Measurements from ENCODE around the gene ABLIM2. TPM values are rescaled to one million over a fixed set of nuclear protein-coding genes. Genes with fewer than 3 reads are reported as not detected.

Gene ABLIM2
- total RNA-seq (2021; fragmentation: NEBNext Ultra II Directional; extraction: Animal tissue kit (Norgen Biotek cat#: 25700)), result 2.8 and 3.0 TPM in 2 replicates
- 3.0 TPM in 2 replicates for polyA plus RNA-seq (2011; rRNA removed)
- 3.6 TPM for polyA plus RNA-seq (2011; cell fraction: cytosol; rRNA removed)
- polyA plus RNA-seq (2011; cell fraction: nucleus; rRNA removed), result 5.9 TPM
- 2.9 to 4.0 TPM (median 3.3 TPM) in 4 replicates for polyA plus RNA-seq (2012, experiment 1 of 2)
- 2.2 TPM for polyA plus RNA-seq (2012, experiment 2 of 2)
- polyA plus RNA-seq (2013, experiment 1 of 2), result 0.95 TPM
- 1.2 TPM for polyA plus RNA-seq (2013, experiment 2 of 2)
- 2.7 and 4.9 TPM in 2 replicates for polyA minus RNA-seq (2011; rRNA and poly(A)+ RNA removed)
- polyA minus RNA-seq (2011; cell fraction: cytosol; rRNA and poly(A)+ RNA removed), result 1.2 TPM
- polyA minus RNA-seq (2011; cell fraction: nucleus; rRNA and poly(A)+ RNA removed), result 9.1 TPM
- long read RNA-seq, experiment 1, partial matches to known transcripts, result 0 of 3 reads
- long read RNA-seq, experiment 1, other reads (novel, unspliced or antisense), result 3 of 3 reads
- long read RNA-seq, experiment 2, result 0 reads

DNA sequence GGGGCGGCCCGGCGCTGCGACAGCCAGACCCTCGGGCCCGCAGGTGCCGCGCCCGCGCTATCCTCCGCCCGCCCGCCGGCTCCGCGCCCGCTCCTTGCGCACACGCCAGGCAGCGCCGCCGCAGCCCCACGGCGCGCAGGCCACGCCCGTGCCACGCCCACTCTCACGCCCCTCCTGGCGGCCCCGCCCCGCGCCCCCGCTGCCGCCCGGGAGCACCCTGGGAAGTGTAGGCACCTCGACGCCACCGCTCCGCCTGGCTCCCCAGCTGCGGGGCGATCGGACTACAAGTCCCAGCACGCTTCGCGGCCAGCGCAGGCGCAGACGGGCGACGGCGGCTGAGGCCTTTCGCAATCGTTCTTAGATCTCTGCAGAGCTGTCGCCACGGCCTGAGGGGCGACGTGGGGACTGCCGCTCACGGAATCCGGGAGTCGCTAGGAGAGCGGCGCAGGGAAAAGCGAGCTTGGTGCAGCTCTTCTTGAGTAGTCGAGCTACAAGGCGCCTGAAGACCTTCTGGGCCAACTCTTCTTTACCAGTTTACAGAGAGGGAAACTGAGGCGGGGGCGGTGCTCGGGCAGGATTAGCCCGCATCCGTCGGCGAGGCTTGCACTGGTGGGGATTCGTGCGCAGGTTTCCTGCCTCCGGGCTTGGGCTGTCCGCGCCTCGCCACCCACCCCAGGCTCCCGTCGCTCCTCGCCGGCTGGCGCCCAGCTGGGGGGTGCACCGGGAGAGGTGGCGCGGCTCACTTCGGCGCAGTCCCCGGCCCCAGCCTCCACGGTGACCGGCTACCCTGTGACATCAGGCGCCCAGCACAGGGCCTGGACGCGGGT is at the start of gene ABLIM2:
Gene ABLIM2, minus strand, starts transcription at position 104 of the 827 bp plus-strand sequence. CDS start 124 bp downstream, outside the sequence.
- peaks cover 3 to 7% of the 10 kb centered on the region in 2 experiments for H4K20me1 ChIP-seq (replicated peaks in 1 of 2; ENCODE audit: control insufficient read depth in 1 of 2, insufficient read depth in 2 of 2, low read length in 2 of 2)
- no peak within 1 kb of the TSS for H2BK120ac ChIP-seq (replicated peaks; ENCODE audit: low read depth, low read length)
- no peak within 1 kb of the TSS for H3K14ac ChIP-seq (ENCODE audit: insufficient read length)
- ChIA-PET POLR2A (ENCODE audit: partially characterized antibody) (interaction anchor here (1.4 kb wide), 1 partner anchor 11 kb away, joined by 3 read pairs; no protein-coding TSS in a partner anchor), CTCF (ENCODE audit: partially characterized antibody) (interaction anchor here (0.7 to 2.3 kb wide), 7 partner anchors 10 to 37 kb away, joined by 3 to 14 read pairs (median 5); no protein-coding TSS in a partner anchor)
- FAIRE-seq (no peak), DNase-seq (ENCODE audit: low read depth in 1 of 2, low spot score in 2 of 2) (peak; percentile 91 to 99)
- H2BK5ac ChIP-seq (ENCODE audit: low read depth, low read length), result no peak within 1 kb of the TSS
- H2BK12ac ChIP-seq (ENCODE audit: low read depth, low read length), result no peak within 1 kb of the TSS
- H3K9ac ChIP-seq (replicated peaks in 1 of 4; ENCODE audit: extremely low read depth in 1 of 4, low read depth in 3 of 4, low read length in 3 of 4), result no peak within 1 kb of the TSS
- H3K36me3 ChIP-seq (ENCODE audit: control insufficient read depth in 2 of 4, insufficient read depth in 4 of 4, low read length in 3 of 4), result no peaks in the 10 kb centered on the region
- peaks cover 14% of the 10 kb centered on the region; the same call in 1 of the 2 replicates for H3K23me2 ChIP-seq (ENCODE audit: low read depth, low read length)
- peak within 1 kb of the TSS; percentile 69 for H3K56ac ChIP-seq (replicated peaks; ENCODE audit: insufficient read length, low read depth, low read length)
- H3K27ac ChIP-seq (ENCODE audit: low read depth, low read length), result no peak within 1 kb of the TSS
- peak within 1 kb of the TSS; percentile 63 to 75 (median 72) for H3K4me3 ChIP-seq (ENCODE audit: extremely low read depth in 1 of 4, insufficient read depth in 2 of 4, low read depth in 3 of 4, low read length in 4 of 4)
- H3K4me2 ChIP-seq (ENCODE audit: insufficient read depth in 1 of 2, low read depth in 2 of 2, low read length in 2 of 2), result peak within 1 kb of the TSS; percentile 90 to 97
- H2BK20ac ChIP-seq (ENCODE audit: low read length), result no peak within 1 kb of the TSS
- H3K4me1 ChIP-seq (replicated peaks in 1 of 4; ENCODE audit: control insufficient read depth in 3 of 4, insufficient read depth in 4 of 4, low read length in 3 of 4), result peaks cover 0 to 5% (median 2%) of the 10 kb centered on the region in 4 experiments; a peak in 4 of 7 replicates
- WGBS, 2 experiments (ENCODE audit: extremely low coverage in 1 of 2, insufficient coverage in 1 of 2, insufficient read length in 1 of 2, insufficient replicate concordance in 2 of 2, low coverage in 1 of 2, low lambda C conversion rate in 2 of 2, missing lambda C conversion rate in 1 of 2), result 5% methylated on average over 56 of the region's 96 CpGs; no CpG with 5 or more reads in 1 of the 2 experiments
- H2AK5ac ChIP-seq (ENCODE audit: low read depth, low read length), result no peak within 1 kb of the TSS
- H3K79me2 ChIP-seq (ENCODE audit: control insufficient read depth in 1 of 2, insufficient read depth in 2 of 2, low read length in 2 of 2), result no peaks in the 10 kb centered on the region
- H3K23ac ChIP-seq (ENCODE audit: insufficient read length), result no peak within 1 kb of the TSS
- no peaks in the 10 kb centered on the region for H3K79me1 ChIP-seq (ENCODE audit: low read depth, low read length)
- H4K91ac ChIP-seq (replicated peaks; ENCODE audit: insufficient read length, low read length), result no peak within 1 kb of the TSS
- H2BK15ac ChIP-seq (ENCODE audit: low read length), result no peak within 1 kb of the TSS
- peak within 1 kb of the TSS; percentile 82 for H4K8ac ChIP-seq (ENCODE audit: extremely low read depth, insufficient read depth, low read length)
- no peaks in the 10 kb centered on the region for H3K9me3 ChIP-seq (ENCODE audit: insufficient read depth in 2 of 2, low read depth in 1 of 2, low read length in 1 of 2)
- no peak within 1 kb of the TSS; the same call in 1 of the 2 replicates for H3K18ac ChIP-seq (ENCODE audit: extremely low read depth, low read length)
- H2AFZ ChIP-seq (ENCODE audit: low read length), result peak within 1 kb of the TSS; percentile 85; the same call in 1 of the 2 replicates
- peaks cover 6 to 43% (median 30%) of the 10 kb centered on the region in 4 experiments for H3K27me3 ChIP-seq (replicated peaks in 1 of 4; ENCODE audit: control insufficient read depth in 3 of 4, extremely low read depth in 1 of 4, insufficient read depth in 3 of 4, low read length in 3 of 4)
- no peak within 1 kb of the TSS for H4K5ac ChIP-seq (ENCODE audit: insufficient read length, low read depth, low read length)
- H3K4ac ChIP-seq (replicated peaks; ENCODE audit: insufficient read length, low read depth, low read length), result no peak within 1 kb of the TSS
- TF ChIP-seq SRF (IDR thresholded peaks at IDR 0.05; ENCODE audit: low read depth, low read length), result no peak
- TF ChIP-seq CREB1 (IDR thresholded peaks at IDR 0.05), result peak; percentile 54; the same call in 1 of the 2 replicates
- 0 out of 2 replicates have a peak, but pooled peaks have one; percentile 38 for TF ChIP-seq SP4 (IDR thresholded peaks at IDR 0.05; ENCODE audit: low read length)
- TF ChIP-seq, protein P1, sequence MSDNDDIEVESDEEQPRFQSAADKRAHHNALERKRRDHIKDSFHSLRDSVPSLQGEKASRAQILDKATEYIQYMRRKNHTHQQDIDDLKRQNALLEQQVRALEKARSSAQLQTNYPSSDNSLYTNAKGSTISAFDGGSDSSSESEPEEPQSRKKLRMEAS (IDR thresholded peaks at IDR 0.05), result peak; percentile 46; the same call in 1 of the 2 replicates
- peak; percentile 22 for TF ChIP-seq ASH2L (IDR thresholded peaks at IDR 0.05; ENCODE audit: low read length)
- TF ChIP-seq, protein P2, sequence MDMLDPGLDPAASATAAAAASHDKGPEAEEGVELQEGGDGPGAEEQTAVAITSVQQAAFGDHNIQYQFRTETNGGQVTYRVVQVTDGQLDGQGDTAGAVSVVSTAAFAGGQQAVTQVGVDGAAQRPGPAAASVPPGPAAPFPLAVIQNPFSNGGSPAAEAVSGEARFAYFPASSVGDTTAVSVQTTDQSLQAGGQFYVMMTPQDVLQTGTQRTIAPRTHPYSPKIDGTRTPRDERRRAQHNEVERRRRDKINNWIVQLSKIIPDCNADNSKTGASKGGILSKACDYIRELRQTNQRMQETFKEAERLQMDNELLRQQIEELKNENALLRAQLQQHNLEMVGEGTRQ (IDR thresholded peaks at IDR 0.05; ENCODE audit: low read length), result no peak
- peak; percentile 44; the same call in 1 of the 2 replicates for TF ChIP-seq TAF1 (IDR thresholded peaks at IDR 0.05; ENCODE audit: low read depth, low read length)
- TF ChIP-seq SIX5 (IDR thresholded peaks at IDR 0.05; ENCODE audit: low read depth, low read length), result peak; percentile 72

All from H1 (cell line).